ENCODE measurements around the gene NDUFS8.

NDUFS8 gene

GRCh38 chr11:68052137-68052873 lies 21.8 kb downstream of the NDUFS8 start:
- DNase-seq, result no peak

DNA sequence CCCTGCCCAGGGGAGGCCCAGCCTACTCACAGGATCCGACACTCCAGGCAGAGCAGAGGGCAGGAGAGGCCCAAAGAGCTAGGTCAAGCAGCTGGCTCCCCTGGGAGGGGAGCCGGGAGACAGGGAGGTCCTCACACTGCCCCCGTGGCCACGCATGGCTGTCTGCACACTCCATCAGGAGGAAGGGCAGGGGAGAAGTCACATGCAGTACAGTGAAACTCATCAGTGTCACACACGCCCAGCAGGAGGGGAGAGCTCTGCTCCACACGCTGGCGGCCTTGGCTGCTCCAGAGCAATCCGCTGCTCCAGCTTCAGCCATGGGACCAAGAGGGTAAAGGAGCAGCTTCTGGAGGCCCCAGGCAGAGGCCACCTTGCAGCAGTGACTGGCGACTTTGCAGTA lies 22.6 kb downstream of the NDUFS8 start:
- DNase-seq, result no peak

GRCh38 chr11:68053981-68054812 lies 23.7 kb downstream of the NDUFS8 start:
- DNase-seq, result no peak

GRCh38 chr11:68056317-68057285 lies 26.1 kb downstream of the NDUFS8 start:
- no peak for DNase-seq

DNA sequence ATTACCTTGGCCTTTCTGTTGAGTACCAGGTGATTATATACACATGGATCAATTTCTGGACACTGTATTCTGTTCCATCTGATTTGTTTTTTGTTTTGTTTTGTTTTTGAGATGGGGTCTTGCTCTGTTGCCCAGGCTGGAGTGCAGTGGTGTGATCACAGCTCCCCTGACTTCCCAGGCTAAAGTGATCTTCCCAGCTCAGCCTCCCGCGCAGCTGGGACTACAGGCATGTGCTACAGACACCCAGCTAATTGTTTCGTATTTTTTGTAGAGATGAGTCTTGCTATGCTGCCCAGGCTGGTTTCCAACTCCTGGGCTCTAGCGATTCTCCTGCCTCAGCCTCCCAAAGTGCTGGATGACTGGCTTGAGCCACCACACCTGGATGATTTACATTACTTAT lies 27.3 kb downstream of the NDUFS8 start:
- DNase-seq, result no peak

GRCh38 chr11:68061508-68061907 lies 31.0 kb downstream of the NDUFS8 start:
- no peak for DNase-seq

DNA sequence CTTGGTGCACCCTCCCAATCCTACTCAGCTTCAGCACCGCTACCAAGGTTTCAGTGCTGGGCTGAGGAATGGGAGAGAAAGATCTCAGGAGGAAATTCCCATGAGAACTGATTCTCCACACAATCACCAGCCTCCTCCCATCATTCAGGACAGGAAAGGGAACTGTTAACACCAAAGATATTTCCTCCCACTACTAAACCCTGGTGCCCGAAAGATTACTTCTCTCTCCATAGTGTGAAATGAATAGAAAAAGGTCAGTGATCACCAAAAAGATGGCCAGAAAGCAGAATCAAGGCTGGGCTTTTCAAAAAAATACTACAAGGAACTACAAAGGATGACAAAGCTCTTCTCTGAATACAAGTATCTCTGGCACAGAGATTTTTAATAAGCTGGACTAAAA lies 34.4 kb downstream of the NDUFS8 start:
- DNase-seq, result no peak

GRCh38 chr11:68065841-68066240 lies 35.4 kb downstream of the NDUFS8 start:
- no peak for DNase-seq

DNA sequence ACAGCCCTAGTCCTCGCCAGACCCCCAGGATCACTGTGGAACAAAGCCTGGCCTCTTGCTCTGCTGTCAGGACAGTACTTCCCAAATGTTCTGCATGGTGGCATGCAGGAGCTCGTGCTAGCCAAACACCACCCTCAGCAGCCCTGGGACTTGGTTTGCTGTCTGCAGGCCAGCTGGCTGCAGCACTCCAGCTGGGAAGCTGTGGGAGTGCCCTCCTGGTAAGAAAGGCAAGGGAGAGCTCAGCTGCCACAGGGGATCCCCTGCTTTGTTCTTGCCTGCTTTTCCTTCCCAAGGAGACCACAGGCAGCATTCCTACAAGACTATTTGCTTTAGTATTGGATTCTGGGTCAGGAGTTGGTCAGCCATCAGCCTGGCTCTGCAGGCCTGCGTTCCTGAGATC lies 36.3 kb downstream of the NDUFS8 start:
- DNase-seq, result no peak

DNA sequence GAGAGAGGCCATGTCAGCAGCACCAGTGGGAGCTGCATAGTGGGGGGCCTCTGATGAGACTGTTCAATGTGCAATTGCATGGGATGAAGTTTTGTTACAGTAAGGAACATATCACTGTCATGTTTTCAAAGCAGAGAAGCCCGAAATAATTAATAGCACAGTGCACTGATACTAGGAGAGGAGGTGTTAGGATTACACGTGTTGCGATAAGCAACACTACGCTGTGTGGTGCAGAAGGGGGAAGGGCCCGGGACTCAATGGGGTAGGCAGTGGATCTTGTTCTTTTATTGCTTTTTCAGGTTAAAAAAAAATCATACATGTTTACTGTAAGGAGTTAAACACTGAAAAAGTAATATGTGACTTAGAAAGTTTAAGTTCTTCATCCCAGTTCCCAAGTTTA lies 37.5 kb downstream of the NDUFS8 start:
- no peak for DNase-seq

DNA sequence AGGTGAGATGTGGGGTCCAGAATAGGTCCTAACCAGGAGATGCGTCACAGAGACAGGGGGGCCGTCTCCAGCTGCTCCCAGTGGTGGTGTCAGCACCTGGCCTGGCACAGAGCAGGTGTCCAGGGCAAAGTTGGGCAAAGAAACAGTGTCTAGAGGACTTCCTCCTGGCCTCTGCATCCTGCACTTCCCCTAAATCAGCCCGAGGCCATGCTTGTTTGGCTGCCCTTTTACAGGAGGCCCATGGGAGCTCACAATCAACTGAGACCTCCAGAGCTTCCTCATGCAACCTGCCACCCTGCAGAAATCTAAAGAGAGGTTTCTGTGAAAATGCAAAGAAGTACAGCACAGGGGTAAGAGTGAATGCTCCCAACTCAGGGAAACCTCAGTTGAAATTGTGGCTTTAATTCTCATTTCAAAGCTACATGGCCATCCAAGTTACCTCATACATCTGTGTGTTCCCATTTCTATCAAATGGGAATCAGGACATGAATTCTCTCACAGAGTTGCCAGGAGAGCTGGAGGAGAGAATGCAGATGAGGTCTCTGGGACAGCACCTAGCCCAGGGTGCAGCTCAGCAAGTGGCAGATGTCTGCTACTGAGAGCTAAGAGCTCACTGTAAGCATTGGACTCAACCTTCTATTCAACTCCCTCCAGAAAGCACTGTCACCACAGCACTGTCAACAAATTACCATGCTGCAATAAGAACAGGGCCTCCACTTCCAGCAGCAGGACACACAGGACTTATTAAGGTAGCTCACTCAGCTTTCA lies 41.0 kb downstream of the NDUFS8 start:
- no peak for DNase-seq

- DNase-seq, result no peak
Observed at GRCh38 chr11:68074584-68075352, 44.3 kb downstream of the NDUFS8 start.

GRCh38 chr11:68076371-68077042 lies 46.0 kb downstream of the NDUFS8 start:
- DNase-seq, result no peak

GRCh38 chr11:68077617-68078582 lies 47.4 kb downstream of the NDUFS8 start:
- no peak for DNase-seq

GRCh38 chr11:68080860-68081259 lies 50.4 kb downstream of the NDUFS8 start:
- DNase-seq, result no peak

DNA sequence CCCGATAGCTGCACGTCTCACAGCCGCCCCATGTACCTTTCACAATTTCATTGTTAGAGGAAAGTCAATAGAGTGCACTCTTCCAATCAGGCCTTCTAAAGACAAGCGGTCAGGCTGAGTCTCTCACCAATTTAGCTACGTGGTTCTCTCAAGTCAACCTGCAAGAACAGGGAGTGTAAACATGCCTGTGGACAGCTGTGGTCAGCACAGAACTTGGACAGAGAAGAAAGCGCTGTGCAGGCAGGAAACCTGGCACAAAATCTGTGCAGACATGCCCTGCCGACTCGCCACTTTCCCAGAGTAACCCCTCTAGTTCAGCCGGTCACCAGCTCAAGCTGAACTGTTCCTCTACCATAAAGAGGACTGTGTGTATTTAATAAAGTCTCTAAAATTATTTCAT lies 51.2 kb downstream of the NDUFS8 start:
- no peak for DNase-seq

- no peak for DNase-seq
Observed at GRCh38 chr11:68082481-68082880, 52.0 kb downstream of the NDUFS8 start.

DNA sequence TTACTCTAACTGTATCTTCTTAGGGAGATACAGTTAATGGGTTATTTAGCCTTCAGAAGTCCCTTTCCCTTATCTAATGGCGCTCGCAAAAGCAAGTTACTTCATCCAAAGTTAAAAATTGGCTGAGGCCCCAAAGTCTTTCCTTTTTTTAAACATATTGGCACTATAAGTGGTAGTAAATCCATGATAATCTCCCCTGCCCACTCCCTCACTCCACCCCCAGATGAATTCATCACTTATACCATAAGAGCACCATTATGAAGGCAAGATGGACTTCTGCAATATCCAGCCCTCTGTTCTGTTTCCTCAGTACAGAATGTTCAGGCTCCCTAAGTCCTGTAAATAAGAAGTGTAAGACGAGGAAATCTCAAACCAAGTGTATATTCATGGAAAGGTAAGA lies 53.0 kb downstream of the NDUFS8 start:
- DNase-seq, result no peak
